Fibroblast of lung (primary cell): ENCODE results near the gene NMUR1.

Source experiments
- EZH2 ChIP-seq: IDR thresholded peaks from 2 replicates; pipeline ENCODE4 v1.5.1; 2012; ENCODE audit warnings: low read length, control low read depth, mild to moderate bottlenecking; ENCODE audit errors: missing control alignments
- TF ChIP-seq, protein P1 (sequence below), 2 donors: IDR thresholded peaks in 1 of 2; conservative IDR thresholded peaks in 1 of 2; 1 replicate in 1 of 2; 2 replicates in 1 of 2; pipeline ENCODE4 v1.5.1; 2011 to 2012; ENCODE audit warnings: low read length in 2 of 2, control low read depth in 1 of 2, inconsistent platforms in 1 of 2, low read depth in 1 of 2, mild to moderate bottlenecking in 1 of 2

DNA sequence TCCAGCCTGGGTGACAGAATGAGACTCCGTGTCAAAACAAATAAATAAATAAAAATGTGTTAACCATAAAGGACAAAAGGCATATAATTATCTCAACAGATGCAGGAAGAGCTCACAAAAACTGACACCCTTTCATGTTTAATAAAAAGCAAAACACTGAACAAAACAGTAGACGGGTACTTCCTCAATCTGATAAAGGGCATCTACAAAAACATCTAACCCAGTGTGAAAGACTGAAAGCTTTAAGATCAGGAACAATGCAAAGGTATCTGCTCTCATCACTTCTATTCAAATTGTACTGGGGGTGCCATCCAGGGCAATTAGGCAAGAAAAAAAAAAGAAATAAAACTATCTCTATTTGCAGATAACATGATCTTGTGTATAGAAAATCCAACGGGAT is 54.3 kb downstream of the NMUR1 start:
- TF ChIP-seq, protein P1, sequence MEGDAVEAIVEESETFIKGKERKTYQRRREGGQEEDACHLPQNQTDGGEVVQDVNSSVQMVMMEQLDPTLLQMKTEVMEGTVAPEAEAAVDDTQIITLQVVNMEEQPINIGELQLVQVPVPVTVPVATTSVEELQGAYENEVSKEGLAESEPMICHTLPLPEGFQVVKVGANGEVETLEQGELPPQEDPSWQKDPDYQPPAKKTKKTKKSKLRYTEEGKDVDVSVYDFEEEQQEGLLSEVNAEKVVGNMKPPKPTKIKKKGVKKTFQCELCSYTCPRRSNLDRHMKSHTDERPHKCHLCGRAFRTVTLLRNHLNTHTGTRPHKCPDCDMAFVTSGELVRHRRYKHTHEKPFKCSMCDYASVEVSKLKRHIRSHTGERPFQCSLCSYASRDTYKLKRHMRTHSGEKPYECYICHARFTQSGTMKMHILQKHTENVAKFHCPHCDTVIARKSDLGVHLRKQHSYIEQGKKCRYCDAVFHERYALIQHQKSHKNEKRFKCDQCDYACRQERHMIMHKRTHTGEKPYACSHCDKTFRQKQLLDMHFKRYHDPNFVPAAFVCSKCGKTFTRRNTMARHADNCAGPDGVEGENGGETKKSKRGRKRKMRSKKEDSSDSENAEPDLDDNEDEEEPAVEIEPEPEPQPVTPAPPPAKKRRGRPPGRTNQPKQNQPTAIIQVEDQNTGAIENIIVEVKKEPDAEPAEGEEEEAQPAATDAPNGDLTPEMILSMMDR (conservative IDR thresholded peaks at IDR 0.05 in 1 of 2, IDR thresholded peaks at IDR 0.05 in 1 of 2; ENCODE audit: low read depth in 1 of 2, low read length in 2 of 2): no peak
- no peak for TF ChIP-seq EZH2
